ENCODE measurements around the gene TTK. TPM values are rescaled to one million over a fixed set of nuclear protein-coding genes. Genes with fewer than 3 reads are reported as not detected.

TTK gene
- total and polyA plus RNA-seq, 2 experiments from 2014 or later: 50.7 to 79.6 TPM

GRCh38 chr6:80003826-80004172 lies 650 bp upstream of the TTK start:
- ATAC-seq: peak; percentile 15
- H4K20me1 ChIP-seq (replicated peaks; ENCODE audit: insufficient read depth): no peaks in the 10 kb centered on the region; the same call in 1 of the 2 replicates

More at GRCh38 chr6:80003826-80004172, 650 bp upstream of the TTK start:
- H3K27ac ChIP-seq (ENCODE audit: low read depth): peak overlapping the region; percentile 85
- peaks cover 18% of the 10 kb centered on the region; the same call in 1 of the 2 replicates for H3K4me1 ChIP-seq (ENCODE audit: insufficient read depth)
- no peaks in the 10 kb centered on the region; the same call in 2 of the 3 replicates for H3K9me3 Mint-ChIP-seq
- peaks cover 12% of the 10 kb centered on the region for H3K36me3 ChIP-seq (ENCODE audit: insufficient read depth)
- H3K79me2 ChIP-seq (replicated peaks; ENCODE audit: insufficient read depth): peaks cover 35% of the 10 kb centered on the region
- H3K9me2 ChIP-seq (ENCODE audit: insufficient read depth): no peaks in the 10 kb centered on the region
- H3K4me3 ChIP-seq: peak overlapping the region; percentile 63
- peaks cover 21% of the 10 kb centered on the region for H3K36me3 Mint-ChIP-seq (ENCODE audit: low read depth)
- H3K4me2 ChIP-seq: peak overlapping the region; percentile 91
- peak overlapping the region; percentile 96 for H3K4me3 Mint-ChIP-seq
- no peaks in the 10 kb centered on the region for H3K27me3 Mint-ChIP-seq (ENCODE audit: insufficient read depth, low read depth, poor library complexity)
- H3K4me1 Mint-ChIP-seq: peaks cover 21% of the 10 kb centered on the region
- TF ChIP-seq, protein P1, sequence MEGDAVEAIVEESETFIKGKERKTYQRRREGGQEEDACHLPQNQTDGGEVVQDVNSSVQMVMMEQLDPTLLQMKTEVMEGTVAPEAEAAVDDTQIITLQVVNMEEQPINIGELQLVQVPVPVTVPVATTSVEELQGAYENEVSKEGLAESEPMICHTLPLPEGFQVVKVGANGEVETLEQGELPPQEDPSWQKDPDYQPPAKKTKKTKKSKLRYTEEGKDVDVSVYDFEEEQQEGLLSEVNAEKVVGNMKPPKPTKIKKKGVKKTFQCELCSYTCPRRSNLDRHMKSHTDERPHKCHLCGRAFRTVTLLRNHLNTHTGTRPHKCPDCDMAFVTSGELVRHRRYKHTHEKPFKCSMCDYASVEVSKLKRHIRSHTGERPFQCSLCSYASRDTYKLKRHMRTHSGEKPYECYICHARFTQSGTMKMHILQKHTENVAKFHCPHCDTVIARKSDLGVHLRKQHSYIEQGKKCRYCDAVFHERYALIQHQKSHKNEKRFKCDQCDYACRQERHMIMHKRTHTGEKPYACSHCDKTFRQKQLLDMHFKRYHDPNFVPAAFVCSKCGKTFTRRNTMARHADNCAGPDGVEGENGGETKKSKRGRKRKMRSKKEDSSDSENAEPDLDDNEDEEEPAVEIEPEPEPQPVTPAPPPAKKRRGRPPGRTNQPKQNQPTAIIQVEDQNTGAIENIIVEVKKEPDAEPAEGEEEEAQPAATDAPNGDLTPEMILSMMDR (conservative IDR thresholded peaks at IDR 0.05; ENCODE audit: low read depth in 2 of 2): no peak
- TF ChIP-seq ZNF331 (CRISPR knock-in tag; IDR thresholded peaks at IDR 0.05; ENCODE audit: low read depth) (no peak), ETS1 (IDR thresholded peaks at IDR 0.05) (no peak), ZNF114 (CRISPR knock-in tag; IDR thresholded peaks at IDR 0.05) (no peak), EZH2 (IDR thresholded peaks at IDR 0.05; ENCODE audit: low read depth, unreplicated experiment) (no peak), CREB1 (CRISPR knock-in tag; IDR thresholded peaks at IDR 0.05; ENCODE audit: low read depth) (no peak), JUNB (IDR thresholded peaks at IDR 0.05; ENCODE audit: unreplicated experiment) (no peak), STAT1 (IDR thresholded peaks at IDR 0.05; ENCODE audit: unreplicated experiment) (no peak), POLR2AphosphoS5 (IDR thresholded peaks at IDR 0.05; ENCODE audit: low read depth) (no peak), NANOG (IDR thresholded peaks at IDR 0.05; ENCODE audit: borderline replicate concordance) (no peak), EZH2phosphoT487 (IDR thresholded peaks at IDR 0.05; ENCODE audit: unreplicated experiment) (no peak)
- TF ChIP-seq, protein P2, sequence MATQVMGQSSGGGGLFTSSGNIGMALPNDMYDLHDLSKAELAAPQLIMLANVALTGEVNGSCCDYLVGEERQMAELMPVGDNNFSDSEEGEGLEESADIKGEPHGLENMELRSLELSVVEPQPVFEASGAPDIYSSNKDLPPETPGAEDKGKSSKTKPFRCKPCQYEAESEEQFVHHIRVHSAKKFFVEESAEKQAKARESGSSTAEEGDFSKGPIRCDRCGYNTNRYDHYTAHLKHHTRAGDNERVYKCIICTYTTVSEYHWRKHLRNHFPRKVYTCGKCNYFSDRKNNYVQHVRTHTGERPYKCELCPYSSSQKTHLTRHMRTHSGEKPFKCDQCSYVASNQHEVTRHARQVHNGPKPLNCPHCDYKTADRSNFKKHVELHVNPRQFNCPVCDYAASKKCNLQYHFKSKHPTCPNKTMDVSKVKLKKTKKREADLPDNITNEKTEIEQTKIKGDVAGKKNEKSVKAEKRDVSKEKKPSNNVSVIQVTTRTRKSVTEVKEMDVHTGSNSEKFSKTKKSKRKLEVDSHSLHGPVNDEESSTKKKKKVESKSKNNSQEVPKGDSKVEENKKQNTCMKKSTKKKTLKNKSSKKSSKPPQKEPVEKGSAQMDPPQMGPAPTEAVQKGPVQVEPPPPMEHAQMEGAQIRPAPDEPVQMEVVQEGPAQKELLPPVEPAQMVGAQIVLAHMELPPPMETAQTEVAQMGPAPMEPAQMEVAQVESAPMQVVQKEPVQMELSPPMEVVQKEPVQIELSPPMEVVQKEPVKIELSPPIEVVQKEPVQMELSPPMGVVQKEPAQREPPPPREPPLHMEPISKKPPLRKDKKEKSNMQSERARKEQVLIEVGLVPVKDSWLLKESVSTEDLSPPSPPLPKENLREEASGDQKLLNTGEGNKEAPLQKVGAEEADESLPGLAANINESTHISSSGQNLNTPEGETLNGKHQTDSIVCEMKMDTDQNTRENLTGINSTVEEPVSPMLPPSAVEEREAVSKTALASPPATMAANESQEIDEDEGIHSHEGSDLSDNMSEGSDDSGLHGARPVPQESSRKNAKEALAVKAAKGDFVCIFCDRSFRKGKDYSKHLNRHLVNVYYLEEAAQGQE (IDR thresholded peaks at IDR 0.05; ENCODE audit: unreplicated experiment): no peak
- TF ChIP-seq, protein P3, sequence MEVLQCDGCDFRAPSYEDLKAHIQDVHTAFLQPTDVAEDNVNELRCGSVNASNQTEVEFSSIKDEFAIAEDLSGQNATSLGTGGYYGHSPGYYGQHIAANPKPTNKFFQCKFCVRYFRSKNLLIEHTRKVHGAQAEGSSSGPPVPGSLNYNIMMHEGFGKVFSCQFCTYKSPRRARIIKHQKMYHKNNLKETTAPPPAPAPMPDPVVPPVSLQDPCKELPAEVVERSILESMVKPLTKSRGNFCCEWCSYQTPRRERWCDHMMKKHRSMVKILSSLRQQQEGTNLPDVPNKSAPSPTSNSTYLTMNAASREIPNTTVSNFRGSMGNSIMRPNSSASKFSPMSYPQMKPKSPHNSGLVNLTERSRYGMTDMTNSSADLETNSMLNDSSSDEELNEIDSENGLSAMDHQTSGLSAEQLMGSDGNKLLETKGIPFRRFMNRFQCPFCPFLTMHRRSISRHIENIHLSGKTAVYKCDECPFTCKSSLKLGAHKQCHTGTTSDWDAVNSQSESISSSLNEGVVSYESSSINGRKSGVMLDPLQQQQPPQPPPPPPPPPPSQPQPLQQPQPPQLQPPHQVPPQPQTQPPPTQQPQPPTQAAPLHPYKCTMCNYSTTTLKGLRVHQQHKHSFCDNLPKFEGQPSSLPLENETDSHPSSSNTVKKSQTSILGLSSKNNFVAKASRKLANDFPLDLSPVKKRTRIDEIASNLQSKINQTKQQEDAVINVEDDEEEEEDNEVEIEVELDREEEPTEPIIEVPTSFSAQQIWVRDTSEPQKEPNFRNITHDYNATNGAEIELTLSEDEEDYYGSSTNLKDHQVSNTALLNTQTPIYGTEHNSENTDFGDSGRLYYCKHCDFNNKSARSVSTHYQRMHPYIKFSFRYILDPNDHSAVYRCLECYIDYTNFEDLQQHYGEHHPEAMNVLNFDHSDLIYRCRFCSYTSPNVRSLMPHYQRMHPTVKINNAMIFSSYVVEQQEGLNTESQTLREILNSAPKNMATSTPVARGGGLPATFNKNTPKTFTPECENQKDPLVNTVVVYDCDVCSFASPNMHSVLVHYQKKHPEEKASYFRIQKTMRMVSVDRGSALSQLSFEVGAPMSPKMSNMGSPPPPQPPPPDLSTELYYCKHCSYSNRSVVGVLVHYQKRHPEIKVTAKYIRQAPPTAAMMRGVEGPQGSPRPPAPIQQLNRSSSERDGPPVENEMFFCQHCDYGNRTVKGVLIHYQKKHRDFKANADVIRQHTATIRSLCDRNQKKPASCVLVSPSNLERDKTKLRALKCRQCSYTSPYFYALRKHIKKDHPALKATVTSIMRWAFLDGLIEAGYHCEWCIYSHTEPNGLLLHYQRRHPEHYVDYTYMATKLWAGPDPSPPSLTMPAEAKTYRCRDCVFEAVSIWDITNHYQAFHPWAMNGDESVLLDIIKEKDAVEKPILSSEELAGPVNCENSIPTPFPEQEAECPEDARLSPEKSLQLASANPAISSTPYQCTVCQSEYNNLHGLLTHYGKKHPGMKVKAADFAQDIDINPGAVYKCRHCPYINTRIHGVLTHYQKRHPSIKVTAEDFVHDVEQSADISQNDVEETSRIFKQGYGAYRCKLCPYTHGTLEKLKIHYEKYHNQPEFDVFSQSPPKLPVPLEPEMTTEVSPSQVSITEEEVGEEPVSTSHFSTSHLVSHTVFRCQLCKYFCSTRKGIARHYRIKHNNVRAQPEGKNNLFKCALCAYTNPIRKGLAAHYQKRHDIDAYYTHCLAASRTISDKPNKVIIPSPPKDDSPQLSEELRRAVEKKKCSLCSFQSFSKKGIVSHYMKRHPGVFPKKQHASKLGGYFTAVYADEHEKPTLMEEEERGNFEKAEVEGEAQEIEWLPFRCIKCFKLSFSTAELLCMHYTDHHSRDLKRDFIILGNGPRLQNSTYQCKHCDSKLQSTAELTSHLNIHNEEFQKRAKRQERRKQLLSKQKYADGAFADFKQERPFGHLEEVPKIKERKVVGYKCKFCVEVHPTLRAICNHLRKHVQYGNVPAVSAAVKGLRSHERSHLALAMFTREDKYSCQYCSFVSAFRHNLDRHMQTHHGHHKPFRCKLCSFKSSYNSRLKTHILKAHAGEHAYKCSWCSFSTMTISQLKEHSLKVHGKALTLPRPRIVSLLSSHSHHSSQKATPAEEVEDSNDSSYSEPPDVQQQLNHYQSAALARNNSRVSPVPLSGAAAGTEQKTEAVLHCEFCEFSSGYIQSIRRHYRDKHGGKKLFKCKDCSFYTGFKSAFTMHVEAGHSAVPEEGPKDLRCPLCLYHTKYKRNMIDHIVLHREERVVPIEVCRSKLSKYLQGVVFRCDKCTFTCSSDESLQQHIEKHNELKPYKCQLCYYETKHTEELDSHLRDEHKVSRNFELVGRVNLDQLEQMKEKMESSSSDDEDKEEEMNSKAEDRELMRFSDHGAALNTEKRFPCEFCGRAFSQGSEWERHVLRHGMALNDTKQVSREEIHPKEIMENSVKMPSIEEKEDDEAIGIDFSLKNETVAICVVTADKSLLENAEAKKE (CRISPR knock-in tag; IDR thresholded peaks at IDR 0.05): no peak
- peak overlapping the region; percentile 87 for H2AFZ ChIP-seq
- peak overlapping the region; percentile 91 for H3K27ac Mint-ChIP-seq
- H3F3A ChIP-seq (replicated peaks; ENCODE audit: low read depth): no peaks in the 10 kb centered on the region
- DNase-seq (ENCODE audit: low spot score): peak; percentile 51
- no peaks in the 10 kb centered on the region for H3K27me3 ChIP-seq (ENCODE audit: insufficient read depth)
